ENCODE results near the gene PCOLCE2.

The PCOLCE2 gene

GRCh38 chr3:142863930-142864920, 24.7 kb downstream of the PCOLCE2 start:
- no peak for DNase-seq

- DNase-seq, result no peak
Measured at GRCh38 chr3:142863010-142863817, 25.7 kb downstream of the PCOLCE2 start.

GRCh38 chr3:142861926-142862325, 27.0 kb downstream of the PCOLCE2 start:
- no peak for DNase-seq

GRCh38 chr3:142858043-142858442, 30.8 kb downstream of the PCOLCE2 start:
- DNase-seq, result no peak

GRCh38 chr3:142857056-142857455, 31.8 kb downstream of the PCOLCE2 start:
- DNase-seq, result no peak

DNA sequence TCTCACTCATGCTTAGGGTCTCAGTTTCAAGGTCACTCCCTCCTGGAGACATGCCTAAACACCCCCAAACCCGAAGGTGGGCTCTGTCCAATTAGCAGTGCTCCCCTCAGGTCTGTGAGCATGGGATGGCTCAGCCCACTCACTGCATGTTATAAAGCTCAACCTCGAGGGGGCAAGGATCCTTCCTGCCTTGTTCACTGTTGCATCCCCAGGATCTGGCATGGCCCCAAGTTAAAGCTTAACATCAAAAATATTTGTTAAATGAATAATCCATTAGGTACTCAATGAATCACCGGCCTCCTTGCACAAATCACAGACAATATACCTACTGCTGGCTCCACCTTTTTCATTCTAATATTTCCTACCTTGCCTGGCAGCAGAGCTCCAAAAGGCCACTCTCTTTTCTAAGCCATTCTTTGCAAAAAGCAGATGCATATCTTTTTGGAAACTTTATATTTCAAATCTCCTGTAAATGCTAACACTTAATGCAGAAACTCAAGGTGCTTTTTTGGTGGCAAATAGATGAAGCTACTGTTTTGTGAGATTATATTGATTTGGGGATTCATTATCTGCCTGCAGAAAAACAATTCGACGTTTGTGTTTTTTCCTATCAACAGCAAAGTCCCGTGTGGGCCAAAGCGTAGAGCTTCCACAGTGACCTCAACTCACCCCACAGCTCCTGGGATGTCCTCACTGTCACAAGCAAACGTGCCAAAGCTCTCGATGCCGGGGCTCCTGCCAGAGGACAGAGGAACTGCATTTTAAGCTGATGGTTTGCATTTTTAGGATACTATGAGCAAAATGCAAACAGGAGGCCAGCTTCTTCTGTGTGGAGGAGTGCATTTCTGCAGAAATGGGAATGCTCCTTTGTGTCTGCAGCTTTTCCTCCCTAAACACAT, 35.4 kb downstream of the PCOLCE2 start:
- no peak for DNase-seq

GRCh38 chr3:142852009-142852408, 36.9 kb downstream of the PCOLCE2 start:
- no peak for DNase-seq

- peak; percentile 17 for DNase-seq
Measured at GRCh38 chr3:142850395-142851023, 38.4 kb downstream of the PCOLCE2 start.

GRCh38 chr3:142849148-142849547, 39.7 kb downstream of the PCOLCE2 start:
- no peak for DNase-seq

DNA sequence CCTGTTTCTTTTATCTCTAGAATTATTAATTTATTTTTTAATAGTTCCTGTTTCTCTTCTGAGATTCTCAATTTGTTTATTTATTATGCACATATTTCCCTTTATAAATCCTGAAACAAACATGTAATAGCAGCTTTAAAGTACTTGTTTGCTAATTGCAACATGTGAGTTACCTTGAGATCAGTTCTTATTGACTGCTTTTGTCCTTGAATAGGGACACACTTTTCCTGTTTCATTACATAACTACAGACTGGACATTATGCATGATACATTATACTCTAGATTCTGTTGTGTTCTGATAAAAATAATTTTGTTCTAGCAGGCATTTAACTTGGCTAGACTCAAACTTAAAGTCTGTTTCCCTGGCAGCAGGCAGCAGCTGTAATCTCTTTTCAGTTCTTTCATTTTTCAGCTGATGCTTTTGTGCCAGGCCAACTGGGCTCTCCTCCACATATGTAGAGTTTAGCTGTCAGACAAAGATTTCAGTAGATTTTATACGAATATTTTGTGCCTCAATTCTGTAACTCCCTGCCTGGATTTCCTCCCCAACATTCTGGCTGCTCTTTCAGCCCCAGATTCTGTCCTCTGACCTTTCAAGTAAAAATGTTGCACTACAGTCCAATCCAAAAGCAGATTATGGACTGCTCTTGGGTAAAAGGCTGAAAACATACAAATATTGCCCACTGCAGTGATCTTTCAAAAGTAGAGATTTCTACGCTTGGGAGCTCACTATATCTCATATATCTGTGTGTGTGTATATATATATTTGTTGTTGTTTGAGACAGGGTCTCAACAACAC, 41.9 kb downstream of the PCOLCE2 start:
- no peak for DNase-seq

GRCh38 chr3:142844339-142844977, 44.4 kb downstream of the PCOLCE2 start:
- DNase-seq, result no peak

- DNase-seq, result no peak
Measured at GRCh38 chr3:142839831-142840230, 49.1 kb downstream of the PCOLCE2 start.

DNA sequence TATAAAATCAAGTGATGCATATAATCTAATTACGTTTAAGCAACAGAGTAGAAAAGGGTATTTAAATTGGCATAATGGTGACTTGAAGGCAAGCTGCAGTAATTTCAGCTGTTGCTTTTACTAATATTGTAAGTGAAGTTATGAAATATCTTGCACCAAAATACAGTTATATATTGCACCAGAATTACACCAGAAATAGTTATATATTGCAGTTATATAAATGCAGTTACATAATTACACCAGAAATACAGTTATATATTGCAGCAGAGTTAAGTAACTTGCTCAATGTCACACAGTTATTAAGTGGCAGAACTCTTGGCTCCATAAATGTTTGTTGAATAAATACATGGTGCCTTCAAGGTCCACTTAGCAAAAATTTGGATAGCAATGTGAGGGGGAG, 51.4 kb downstream of the PCOLCE2 start:
- no peak for DNase-seq

DNA sequence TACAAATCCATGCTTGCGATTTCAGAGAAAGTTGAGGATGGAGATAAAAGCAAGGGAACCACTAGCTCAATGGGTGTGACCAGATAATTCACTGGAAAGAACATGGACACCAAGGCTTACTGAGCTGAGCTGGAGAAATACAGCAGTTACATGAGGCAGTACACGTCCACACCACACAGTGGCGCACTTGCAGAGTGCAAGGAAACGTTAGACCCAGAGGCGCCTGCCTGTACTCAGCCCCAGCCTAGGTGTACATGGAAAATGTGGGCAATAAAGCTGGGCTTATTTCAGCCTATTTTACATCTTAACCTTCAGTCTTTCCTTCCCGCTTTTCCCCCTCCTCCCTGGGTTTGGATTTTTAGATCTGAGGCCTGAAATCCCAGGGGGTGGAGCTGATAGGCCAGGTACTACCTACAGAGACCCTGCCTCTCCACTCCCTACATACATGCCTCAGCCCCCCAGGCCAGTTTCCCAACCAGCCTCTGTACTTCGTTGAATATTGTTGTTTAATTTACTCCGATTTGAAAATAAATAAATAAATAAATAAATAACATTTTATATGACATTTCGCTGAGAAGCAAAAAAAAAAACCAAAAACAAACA, 60.1 kb downstream of the PCOLCE2 start:
- peak; percentile 27 for DNase-seq

DNA sequence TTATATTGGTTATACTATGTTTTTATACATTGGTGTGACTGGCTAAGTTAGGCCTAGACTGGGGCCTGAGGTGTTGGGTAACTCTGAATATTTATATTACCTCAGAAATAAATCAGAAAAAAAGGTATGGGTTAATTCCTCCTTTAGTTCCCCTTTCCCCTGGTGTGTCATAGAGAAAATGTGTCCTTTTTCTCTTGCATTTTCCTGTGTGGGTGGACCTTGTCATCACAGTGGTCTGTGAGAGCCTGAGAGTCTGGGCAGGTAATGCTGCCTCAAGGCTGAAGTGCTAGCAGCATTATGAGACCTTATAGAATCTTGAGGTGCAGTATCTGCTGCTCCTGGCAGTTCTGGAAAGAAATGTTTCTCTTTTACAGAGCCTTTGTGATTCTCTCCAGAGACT, 69.7 kb downstream of the PCOLCE2 start:
- no peak for DNase-seq

DNA sequence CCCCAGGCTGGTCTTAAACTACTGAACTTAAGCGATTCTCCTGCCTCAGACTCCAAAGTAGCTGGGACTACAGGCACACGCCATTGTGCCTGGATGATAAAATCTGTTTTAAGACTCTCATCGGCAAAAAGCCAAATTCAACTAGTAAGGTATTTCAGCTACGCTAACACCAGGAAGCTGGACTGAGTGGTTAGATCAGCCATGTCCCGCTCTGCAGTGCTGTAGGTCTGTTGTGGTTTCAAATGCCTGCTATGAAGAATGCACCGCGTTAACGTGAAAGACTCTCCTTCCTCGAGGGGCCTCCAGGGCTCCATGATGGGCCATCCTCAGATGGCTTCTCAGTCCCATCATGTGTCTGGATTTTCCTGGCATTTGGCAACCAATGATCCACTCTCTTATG, 70.2 kb downstream of the PCOLCE2 start:
- no peak for DNase-seq

DNA sequence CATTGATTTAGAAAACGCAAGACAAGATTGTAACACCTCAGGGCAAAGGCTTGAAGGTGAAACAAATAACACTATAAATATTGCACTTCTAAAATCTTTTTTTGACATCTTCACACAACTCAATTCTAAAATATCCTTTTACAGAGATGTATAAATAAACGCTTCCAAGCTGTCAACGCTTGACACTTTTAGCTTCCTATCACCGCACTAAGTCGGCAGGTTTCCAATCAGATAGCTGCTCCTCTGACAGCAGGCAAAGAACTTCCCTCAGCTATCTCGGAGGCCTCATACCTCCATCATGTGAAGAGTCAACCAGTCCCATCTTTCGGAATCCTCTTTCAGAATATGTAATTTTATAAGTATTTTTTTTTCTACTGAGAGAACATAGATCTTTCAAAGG, 71.0 kb downstream of the PCOLCE2 start:
- DNase-seq, result no peak

GRCh38 chr3:142817356-142817755, 71.5 kb downstream of the PCOLCE2 start:
- no peak for DNase-seq

- DNase-seq, result no peak
Measured at GRCh38 chr3:142815803-142816202, 73.1 kb downstream of the PCOLCE2 start.

GRCh38 chr3:142809259-142809658, 79.6 kb downstream of the PCOLCE2 start:
- no peak for DNase-seq

Data from CD4-positive, alpha-beta T cell treated with Interferon gamma for 1 hour (primary cell).